SK-N-SH (cell line): Measurements from ENCODE around the gene FOXO1. TPM values are rescaled to one million over a fixed set of nuclear protein-coding genes. Genes with fewer than 3 reads are reported as not detected.

Experiments
- CTCF ChIA-PET: fragments of 300-600, 350-600 bp; formaldehyde crosslinking; extraction: SDS; loops from one replicate; lab custom pipeline; 2021; lab: Yijun Ruan, JAX
- POLR2A ChIA-PET: fragments of 350-600 bp; sonication (Branson Sonifier 250); formaldehyde crosslinking; extraction: SDS; loops from one replicate; lab custom pipeline; 2020; ENCODE audit warnings: antibody characterized with exemption, inconsistent platforms; lab: Yijun Ruan, JAX
- DNase-seq: peaks from one replicate; pipeline ENCODE4 v3.0.0; 2012
- H2AFZ ChIP-seq: fragments of 200-600 bp; sonication (generic); 2 replicates; pipeline ENCODE4 v1.8.1; 2016; ENCODE audit warnings: antibody characterized with exemption, mild to moderate bottlenecking, low read depth
- H3F3A ChIP-seq: fragments of 200-600 bp; sonication (generic); replicated peaks from 2 replicates; pipeline ENCODE3; 2016; ENCODE audit warnings: antibody characterized with exemption, mild to moderate bottlenecking; ENCODE audit not compliant: insufficient read depth
- H3K27ac ChIP-seq, 2 experiments: fragments of 200-500 bp in 1 of 2; fragments of 200-600 bp in 1 of 2; sonication (Bioruptor generic) in 1 of 2; sonication (generic), shearing (Covaris generic) in 1 of 2; 2 replicates each; pipeline versions ENCODE4 v1.5.1 to v1.6.1; 2014 to 2016; ENCODE audit warnings: low read depth in 2 of 2, inconsistent platforms in 1 of 2, low read length in 1 of 2, mild to moderate bottlenecking in 1 of 2, mixed read lengths in 1 of 2
- H3K27me3 ChIP-seq: fragments of 200-600 bp; sonication (generic), shearing (Covaris generic); 2 replicates; pipeline ENCODE4 v1.6.1; 2016; ENCODE audit warnings: mixed run types; ENCODE audit not compliant: insufficient read depth
- H3K36me3 ChIP-seq, 2 experiments: fragments of 200-500 bp in 1 of 2; fragments of 200-600 bp in 1 of 2; sonication (Bioruptor generic) in 1 of 2; sonication (generic) in 1 of 2; replicated peaks in 1 of 2; 2 replicates each; pipeline versions ENCODE3 to v1.5.1; 2014 to 2016; ENCODE audit warnings: low read length in 1 of 2, mild to moderate bottlenecking in 1 of 2; ENCODE audit not compliant: insufficient read depth in 2 of 2, control insufficient read depth in 1 of 2
- H3K4me1 ChIP-seq, 2 experiments: fragments of 200-500 bp in 1 of 2; fragments of 200-600 bp in 1 of 2; sonication (Bioruptor generic) in 1 of 2; sonication (generic), shearing (Covaris generic) in 1 of 2; 2 replicates each; pipeline versions ENCODE4 v1.5.1 to v1.6.1; 2014 to 2016; ENCODE audit warnings: low read depth in 1 of 2, low read length in 1 of 2, mixed run types in 1 of 2; ENCODE audit not compliant: insufficient read depth in 2 of 2, control insufficient read depth in 1 of 2
- H3K4me2 ChIP-seq: fragments of 200-600 bp; sonication (generic), shearing (Covaris generic); 2 replicates; pipeline ENCODE4 v1.6.1; 2017; ENCODE audit warnings: mixed run types
- H3K4me3 ChIP-seq, 2 experiments: fragments of 200-500 bp in 1 of 2; fragments of 200-600 bp in 1 of 2; sonication (Bioruptor generic) in 1 of 2; sonication (generic), shearing (Covaris generic) in 1 of 2; 2 replicates each; pipeline versions ENCODE4 v1.5.1 to v1.8.1; 2014 to 2016; ENCODE audit warnings: low read depth in 2 of 2, inconsistent platforms in 1 of 2, low read length in 1 of 2, mild to moderate bottlenecking in 1 of 2, mixed read lengths in 1 of 2, moderate library complexity in 1 of 2
- H3K79me2 ChIP-seq: fragments of 200-600 bp; sonication (generic); 2 replicates; pipeline ENCODE4 v1.8.1; 2017; ENCODE audit warnings: mild to moderate bottlenecking; ENCODE audit not compliant: insufficient read depth
- H3K9ac ChIP-seq: fragments of 200-600 bp; sonication (generic); 2 replicates; pipeline ENCODE4 v1.6.1; 2017; ENCODE audit warnings: mixed run types
- H3K9me2 ChIP-seq: fragments of 200-600 bp; sonication (generic); 2 replicates; pipeline ENCODE4 v1.6.1; 2017; ENCODE audit warnings: mixed run types
- H3K9me3 ChIP-seq: fragments of 200-600 bp; sonication (generic); 2 replicates; pipeline ENCODE4 v1.6.1; 2017; ENCODE audit warnings: mixed run types, mild to moderate bottlenecking, moderate library complexity
- H4K20me1 ChIP-seq: fragments of 200-600 bp; sonication (generic); 2 replicates; pipeline ENCODE4 v1.6.1; 2017; ENCODE audit warnings: mild to moderate bottlenecking, mixed run types; ENCODE audit not compliant: insufficient read depth
- CHD2 ChIP-seq: fragments of 150-350 bp; IDR thresholded peaks from 2 replicates; pipeline ENCODE4 v1.6.1; 2018; ENCODE audit warnings: low read length; ENCODE audit not compliant: partially characterized antibody
- CTCF ChIP-seq: fragments of 200-600 bp; sonication (generic); IDR thresholded peaks from 2 replicates; pipeline ENCODE4 v1.6.1; 2017; ENCODE audit warnings: antibody characterized with exemption, mild to moderate bottlenecking, moderate library complexity
- FOSL2 ChIP-seq: IDR thresholded peaks from 2 replicates; pipeline ENCODE4 v1.4.0; 2012; ENCODE audit warnings: low read depth, mild to moderate bottlenecking, moderate library complexity, borderline replicate concordance
- FOXM1 ChIP-seq: IDR thresholded peaks from 2 replicates; pipeline ENCODE4 v1.4.0; 2012; ENCODE audit warnings: low read depth, mild to moderate bottlenecking
- IRF3 ChIP-seq: fragments of 150-350 bp; IDR thresholded peaks from 2 replicates; pipeline ENCODE4 v1.6.1; 2016; ENCODE audit warnings: mild to moderate bottlenecking, low read depth, low read length
- JUND ChIP-seq: IDR thresholded peaks from 2 replicates; pipeline ENCODE4 v1.4.0; 2012
- MAX ChIP-seq: IDR thresholded peaks from 2 replicates; pipeline ENCODE4 v1.4.0; 2012; ENCODE audit warnings: low read depth
- MEF2A ChIP-seq: IDR thresholded peaks from 2 replicates; pipeline ENCODE4 v1.4.0; 2012; ENCODE audit warnings: low read depth, borderline replicate concordance
- NFIC ChIP-seq: IDR thresholded peaks from 2 replicates; pipeline ENCODE4 v1.4.0; 2012; ENCODE audit warnings: borderline replicate concordance
- NRF1 ChIP-seq: IDR thresholded peaks from 2 replicates; pipeline ENCODE4 v1.6.1; 2012; ENCODE audit warnings: low read depth, mild to moderate bottlenecking, low read length
- RAD21 ChIP-seq: IDR thresholded peaks from 2 replicates; pipeline ENCODE4 v1.6.1; 2012; ENCODE audit warnings: mild to moderate bottlenecking, low read length
- RCOR1 ChIP-seq: fragments of 150-350 bp; IDR thresholded peaks from 2 replicates; pipeline ENCODE4 v1.6.1; 2017; ENCODE audit warnings: antibody characterized with exemption, low read length
- SIN3A ChIP-seq: IDR thresholded peaks from 2 replicates; pipeline ENCODE4 v1.6.1; 2012; ENCODE audit warnings: low read depth, mild to moderate bottlenecking, low read length, moderate library complexity, borderline replicate concordance
- SMC3 ChIP-seq: IDR thresholded peaks from 2 replicates; pipeline ENCODE4 v1.6.1; 2012; ENCODE audit warnings: low read depth, low read length, improper control_type of control experiment
- TAF1 ChIP-seq: IDR thresholded peaks from 2 replicates; pipeline ENCODE4 v1.6.1; 2012; ENCODE audit warnings: low read depth, mild to moderate bottlenecking, low read length, moderate library complexity, borderline replicate concordance
- TEAD4 ChIP-seq: IDR thresholded peaks from 2 replicates; pipeline ENCODE4 v1.4.0; 2012; ENCODE audit warnings: mild to moderate bottlenecking, borderline replicate concordance; ENCODE audit not compliant: insufficient read depth
- ZBTB33 ChIP-seq: IDR thresholded peaks from 2 replicates; pipeline ENCODE4 v1.4.0; 2012; ENCODE audit warnings: low read depth, borderline replicate concordance
- WGBS: methylation state at CpG from one replicate; pipeline ENCODE4 v1.1.6; 2017; ENCODE audit warnings: low lambda C conversion rate; 5-methylcytosine and 5-hydroxymethylcytosine counted together
- polyA plus RNA-seq, 3 experiments: library from polyadenylated mRNA; depleted of rRNA; stranded (reverse); fragments of >200 nt; gene quantifications; 2 replicates each; pipeline ENCODE4 v1.2.3, GENCODE V29; 2012

The FOXO1 gene
- polyA plus RNA-seq, 1 of the 3 experiments (the other 2 are of a cell fraction), result 1.8 TPM

- H3K9ac ChIP-seq, result no peak overlapping the region
- no peak overlapping the region for H2AFZ ChIP-seq
- CTCF ChIA-PET, result no interaction called here
- H3K4me1 ChIP-seq, result peaks cover 0 to 4% of the 10 kb centered on the region in 2 experiments; a peak in 1 of 4 replicates
- no peak overlapping the region for H3K27ac ChIP-seq
- 87% methylated on average over 7 of the region's 7 CpGs for WGBS
- no peaks in the 10 kb centered on the region for H3K9me2 ChIP-seq
- H3K4me2 ChIP-seq, result no peak overlapping the region
- POLR2A ChIA-PET, result no interaction called here
- no peak for DNase-seq
- H3K9me3 ChIP-seq, result no peaks in the 10 kb centered on the region
- H3F3A ChIP-seq, result no peaks in the 10 kb centered on the region
- H4K20me1 ChIP-seq, result peaks cover 8% of the 10 kb centered on the region; the same call in 1 of the 2 replicates
- no peaks in the 10 kb centered on the region for H3K36me3 ChIP-seq
- H3K4me3 ChIP-seq, result no peak overlapping the region
- no peaks in the 10 kb centered on the region for H3K27me3 ChIP-seq
- TF ChIP-seq IRF3 (no peak), SIN3A (no peak), ZBTB33 (no peak), SMC3 (no peak), CTCF (no peak)
- TF ChIP-seq, all 33 proteins: peak for 0
- peaks cover 8% of the 10 kb centered on the region for H3K79me2 ChIP-seq
Observed at GRCh38 chr13:40613192-40613818, 53.1 kb downstream of the FOXO1 start.

- no peak overlapping the region for H2AFZ ChIP-seq
- no peak overlapping the region for H3K27ac ChIP-seq
- no peak overlapping the region for H3K4me2 ChIP-seq
- no peak overlapping the region for H3K4me3 ChIP-seq
- H3K27me3 ChIP-seq, result no peaks in the 10 kb centered on the region
- ChIA-PET CTCF (no interaction called here), POLR2A (no interaction called here)
- H3K9me2 ChIP-seq, result no peaks in the 10 kb centered on the region
- H4K20me1 ChIP-seq, result peaks cover 4% of the 10 kb centered on the region; the same call in 1 of the 2 replicates
- no peaks in the 10 kb centered on the region for H3K36me3 ChIP-seq
- TF ChIP-seq NRF1 (no peak), NFIC (no peak), JUND (no peak), MEF2A (no peak), IRF3 (no peak), MAX (no peak), TAF1 (no peak), RAD21 (no peak), SIN3A (no peak), FOXM1 (no peak), CTCF (no peak), CHD2 (no peak), FOSL2 (no peak), RCOR1 (no peak), TEAD4 (no peak)
- H3K9me3 ChIP-seq, result no peaks in the 10 kb centered on the region
- WGBS, result 87% methylated on average over 2 of the region's 2 CpGs
- H3K9ac ChIP-seq, result no peak overlapping the region
- H3K4me1 ChIP-seq, result peaks cover 0 to 4% of the 10 kb centered on the region in 2 experiments; a peak in 1 of 4 replicates
- H3K79me2 ChIP-seq, result peaks cover 8% of the 10 kb centered on the region
- H3F3A ChIP-seq, result no peaks in the 10 kb centered on the region
- no peak for DNase-seq
Observed at GRCh38 chr13:40612041-40612440, 54.4 kb downstream of the FOXO1 start.
